Suppressor macrophage treated with lipopolysaccharide for 1 hour (primary cell): ENCODE measurements around the gene PMEPA1.

Experiments used
- DNase-seq, 3 donors: peaks; one replicate each; pipeline ENCODE4 v3.0.0-alpha.2; 2020 to 2022

The PMEPA1 gene

DNA sequence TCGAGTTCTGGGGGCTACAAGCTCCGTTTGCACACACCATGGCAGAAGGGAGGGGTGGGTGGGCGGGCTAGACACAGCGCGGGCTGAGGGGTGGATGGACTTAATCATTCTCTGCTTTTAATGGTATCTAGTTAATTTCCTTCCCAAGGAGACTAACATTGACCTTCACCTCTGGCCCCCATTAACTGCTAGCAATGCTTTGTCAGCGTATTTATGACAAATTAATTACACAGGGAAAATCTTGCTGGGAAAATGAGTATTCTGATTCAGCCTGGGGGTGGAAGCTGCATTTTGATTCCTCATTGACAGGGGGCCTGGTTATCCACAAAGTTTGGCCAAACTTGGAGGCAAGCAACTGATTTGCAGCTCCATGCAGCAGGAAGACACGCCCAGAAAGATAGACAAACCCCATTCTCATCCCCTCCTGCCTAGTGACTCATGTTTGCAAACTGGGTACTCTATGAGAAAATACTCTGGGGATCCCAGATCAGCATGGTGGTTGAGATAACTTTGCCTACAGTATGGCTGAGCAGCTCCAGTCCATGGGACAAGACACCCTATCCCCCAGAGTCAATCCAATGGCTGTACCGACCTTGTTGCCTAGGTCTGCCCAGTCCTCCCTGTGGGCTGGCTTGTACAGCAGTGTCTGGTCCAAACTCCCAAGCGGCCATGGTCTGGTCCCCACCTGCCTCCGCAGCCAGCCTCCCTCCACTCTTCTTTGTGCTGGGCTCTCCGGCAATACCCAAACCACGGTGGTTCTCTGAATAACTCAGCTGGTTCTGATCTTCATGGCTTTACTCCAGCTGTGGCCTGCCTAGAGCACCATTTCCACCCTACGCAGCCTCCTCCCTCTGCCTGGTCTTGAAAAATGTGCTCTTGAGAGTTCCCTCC is 109.2 kb downstream of the PMEPA1 start:
- no peak for DNase-seq

DNA sequence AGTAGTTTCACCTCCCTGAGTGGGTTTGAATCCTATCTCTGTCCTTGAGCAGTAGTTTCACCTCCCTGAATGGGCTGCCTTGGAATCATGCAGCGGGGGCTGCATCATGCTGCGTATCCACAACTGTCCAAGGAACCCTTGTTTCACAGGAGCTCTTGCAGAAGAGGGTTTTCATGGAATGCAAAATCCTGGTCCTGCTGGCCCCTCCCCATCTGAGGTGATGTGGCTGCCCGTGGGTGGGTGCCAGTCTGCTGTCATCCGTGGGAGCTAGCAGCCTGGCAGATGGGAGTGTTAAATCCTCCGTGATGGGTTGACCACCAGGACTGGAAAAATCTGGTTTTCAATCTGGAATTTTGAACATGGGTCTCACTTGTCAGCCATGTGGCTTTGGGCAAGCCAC is 111.3 kb downstream of the PMEPA1 start:
- peak in 1 of 3 donors; percentile 18 for DNase-seq
